RWPE1 (cell line): ENCODE measurements around the gene IL20RB.

Experiments used
- CTCF ChIA-PET: fragments of 350-600 bp; sonication (Branson Sonifier 250); formaldehyde crosslinking; extraction: SDS; loops from one replicate; lab custom pipeline; 2021; lab: Yijun Ruan, JAX
- POLR2A ChIA-PET: fragments of 400-600 bp; formaldehyde crosslinking; extraction: SDS; loops from one replicate; lab custom pipeline; 2020; ENCODE audit warnings: antibody characterized with exemption; ENCODE audit not compliant: low non-redundant PET; lab: Yijun Ruan, JAX
- DNase-seq: peaks from one replicate; pipeline ENCODE4 v3.0.0; 2012; ENCODE audit warnings: low spot score
- H3K27ac ChIP-seq: fragments of 450-650 bp; 2 replicates; pipeline ENCODE4 v1.5.1; 2017
- CTCF ChIP-seq: fragments of 450-650 bp; conservative IDR thresholded peaks from 2 replicates; pipeline ENCODE4 v1.5.1; 2017; ENCODE audit warnings: low read depth, mild to moderate bottlenecking

Gene IL20RB

DNA sequence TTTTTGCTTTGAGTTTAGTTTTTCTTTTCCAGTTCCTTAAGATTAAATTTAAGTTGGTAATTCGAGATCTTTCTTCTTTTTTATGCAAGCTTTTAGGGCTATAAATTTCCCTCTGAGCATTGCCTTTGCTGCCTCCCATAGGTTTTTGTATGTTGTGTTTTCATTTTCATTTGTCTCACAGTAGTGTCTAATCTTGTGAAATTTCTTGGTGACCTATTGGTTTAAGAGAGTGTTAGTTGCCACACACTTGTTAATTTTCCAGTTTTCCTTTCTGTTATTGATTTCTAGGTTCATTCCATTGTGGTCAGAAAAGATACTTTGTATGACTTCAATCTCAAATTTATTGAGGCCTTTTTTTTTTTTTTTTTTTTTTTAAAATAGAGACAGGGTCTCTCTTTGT lies 18.3 kb upstream of the IL20RB start:
- ChIA-PET POLR2A (no interaction called here), CTCF (interaction anchor here (1.0 kb wide), 1 partner anchor 11 kb away, joined by 4 read pairs; no protein-coding TSS in a partner anchor)
- H3K27ac ChIP-seq: no peak overlapping the region
- no peak for TF ChIP-seq CTCF
- no peak for DNase-seq

DNA sequence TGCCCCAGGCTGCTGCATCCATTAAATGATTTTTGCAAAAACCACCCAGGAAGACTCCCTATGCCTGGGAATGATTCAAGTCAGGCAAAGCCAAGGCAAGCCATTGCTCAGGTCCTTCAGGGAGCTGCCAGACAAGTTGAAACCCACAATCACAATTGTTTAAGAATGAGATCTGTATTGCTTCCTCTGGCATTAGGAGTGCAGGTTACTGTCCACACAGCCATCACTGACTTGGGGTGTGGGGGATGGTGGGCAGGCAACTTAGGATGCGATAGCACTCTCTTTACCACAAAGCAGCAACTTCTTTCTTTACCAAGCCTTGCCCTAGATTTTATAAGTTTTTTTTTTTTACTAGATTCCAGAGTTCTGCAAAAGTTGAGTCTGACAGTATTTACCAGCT lies 15.0 kb upstream of the IL20RB start:
- ChIA-PET CTCF (interaction anchor here (0.7 kb wide), 1 partner anchor 613 kb away, joined by 3 read pairs; no protein-coding TSS in a partner anchor), POLR2A (no interaction called here)
- no peak for DNase-seq
- H3K27ac ChIP-seq: no peak overlapping the region
- TF ChIP-seq CTCF: no peak

GRCh38 chr3:136943436-136943835 lies 14.3 kb upstream of the IL20RB start:
- DNase-seq: no peak
- POLR2A ChIA-PET: no interaction called here
- CTCF ChIA-PET: interaction anchor here (0.6 kb wide), 1 partner anchor 756 kb away, joined by 3 read pairs; no protein-coding TSS in a partner anchor
- no peak for TF ChIP-seq CTCF
- no peak overlapping the region for H3K27ac ChIP-seq

DNA sequence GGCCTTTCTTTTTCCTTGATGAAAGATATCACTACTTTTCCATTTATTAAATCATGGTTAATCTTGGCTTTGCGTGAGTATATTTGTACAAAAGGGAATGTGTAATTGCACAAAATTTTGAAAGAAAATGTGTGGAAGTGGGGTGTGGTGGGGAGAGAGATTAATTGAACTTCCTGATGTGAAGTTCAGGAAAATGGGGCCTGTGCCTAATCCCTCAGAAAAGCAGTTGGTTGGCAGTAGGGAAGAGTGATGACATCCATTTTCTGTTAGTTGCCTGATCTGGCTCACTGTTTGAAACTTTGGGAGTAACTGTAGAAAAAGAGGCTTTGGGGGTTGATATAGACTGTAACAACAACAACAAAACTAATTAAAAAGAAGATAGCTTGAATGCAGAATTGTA lies 10.8 kb upstream of the IL20RB start:
- CTCF ChIA-PET: interaction anchor here (1.1 to 1.8 kb wide), 2 partner anchors 36 to 67 kb away, joined by 3 to 7 read pairs; no protein-coding TSS in a partner anchor
- TF ChIP-seq CTCF: no peak
- POLR2A ChIA-PET: no interaction called here
- no peak for DNase-seq
- H3K27ac ChIP-seq: no peak overlapping the region

- CTCF ChIA-PET: interaction anchor here (1.8 kb wide), 1 partner anchor 66 kb away, joined by 7 read pairs; no protein-coding TSS in a partner anchor
- H3K27ac ChIP-seq: no peak overlapping the region
- DNase-seq: no peak
- POLR2A ChIA-PET: no interaction called here
- no peak for TF ChIP-seq CTCF
Measured at GRCh38 chr3:136947477-136947876, 10.3 kb upstream of the IL20RB start.

DNA sequence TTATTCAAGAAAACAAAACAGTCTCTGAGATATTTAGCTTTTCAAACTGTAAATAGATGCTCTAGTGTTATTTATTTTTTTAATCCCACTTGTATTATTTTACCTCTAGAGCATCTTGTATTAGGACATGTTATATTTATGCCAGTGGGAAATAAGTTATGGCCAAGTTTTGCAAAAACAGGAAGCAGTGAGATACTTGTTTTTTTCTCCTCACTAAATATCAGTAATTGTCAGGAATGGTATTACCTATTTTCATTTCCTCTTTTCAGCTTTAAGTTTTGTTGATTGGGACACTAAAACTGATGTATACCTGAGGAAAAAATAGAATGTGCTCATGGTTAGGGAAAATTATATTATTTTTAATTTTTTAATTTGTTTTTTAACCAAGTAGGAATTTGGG lies 8.6 kb upstream of the IL20RB start:
- TF ChIP-seq CTCF: no peak
- CTCF ChIA-PET: interaction anchor here (0.6 to 1.2 kb wide), 4 partner anchors 32 to 1940 kb away, joined by 3 to 5 read pairs (median 4); no protein-coding TSS in a partner anchor
- no peak overlapping the region for H3K27ac ChIP-seq
- no peak for DNase-seq
- POLR2A ChIA-PET: no interaction called here
